Measurements from ENCODE around the gene GPS2. TPM values are rescaled to one million over a fixed set of nuclear protein-coding genes. Genes with fewer than 3 reads are reported as not detected.

GPS2 gene
- total RNA-seq, 1 donor from 2014 or later: 56.8 TPM

DNA sequence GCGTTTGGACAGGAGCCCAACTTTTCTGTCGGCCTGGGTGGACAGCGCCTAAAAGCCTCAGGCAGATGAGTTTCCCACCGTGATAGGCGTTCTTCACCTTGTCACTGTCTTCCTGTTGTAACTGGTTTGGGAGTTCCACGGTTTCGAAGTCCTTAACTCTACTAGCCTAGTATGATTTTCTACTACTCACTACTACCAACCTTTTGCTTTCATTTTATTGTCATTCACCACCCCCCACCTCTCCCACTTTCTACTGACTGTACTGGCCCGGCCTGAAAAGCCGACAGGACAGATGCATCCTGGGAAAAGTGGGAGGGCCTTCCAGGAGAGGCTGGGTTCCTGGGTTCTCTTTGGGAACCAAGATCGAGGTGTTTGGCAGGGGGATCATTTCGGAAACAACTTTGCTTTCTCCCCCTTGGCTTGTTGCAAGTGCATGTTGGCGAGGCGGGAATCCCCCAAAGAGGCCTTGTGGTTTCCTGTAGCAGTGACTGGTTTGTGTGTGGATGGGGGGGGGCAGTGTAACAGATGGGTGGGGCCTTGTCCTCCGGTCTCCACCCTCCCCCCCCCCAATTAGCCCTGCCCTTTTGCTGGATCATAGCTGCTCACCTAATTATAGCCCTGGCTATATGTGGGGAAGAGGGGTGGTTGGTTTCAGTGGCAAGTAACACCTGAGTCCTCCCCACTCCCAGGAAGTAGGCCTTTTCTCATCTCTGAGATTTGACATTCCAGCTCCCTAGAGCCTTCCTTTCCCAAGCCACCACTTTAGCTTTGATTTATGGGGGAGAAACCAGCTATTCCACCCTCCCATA, 6.3 kb downstream of the GPS2 start:
- peak overlapping the region; percentile 96 for H3K4me3 Mint-ChIP-seq (ENCODE audit: unreplicated experiment)
- peak; percentile 67 for DNase-seq (ENCODE audit: low spot score)
- peaks cover 41% of the 10 kb centered on the region for H3K36me3 Mint-ChIP-seq (ENCODE audit: low read depth, unreplicated experiment)
- TF ChIP-seq, protein P1, sequence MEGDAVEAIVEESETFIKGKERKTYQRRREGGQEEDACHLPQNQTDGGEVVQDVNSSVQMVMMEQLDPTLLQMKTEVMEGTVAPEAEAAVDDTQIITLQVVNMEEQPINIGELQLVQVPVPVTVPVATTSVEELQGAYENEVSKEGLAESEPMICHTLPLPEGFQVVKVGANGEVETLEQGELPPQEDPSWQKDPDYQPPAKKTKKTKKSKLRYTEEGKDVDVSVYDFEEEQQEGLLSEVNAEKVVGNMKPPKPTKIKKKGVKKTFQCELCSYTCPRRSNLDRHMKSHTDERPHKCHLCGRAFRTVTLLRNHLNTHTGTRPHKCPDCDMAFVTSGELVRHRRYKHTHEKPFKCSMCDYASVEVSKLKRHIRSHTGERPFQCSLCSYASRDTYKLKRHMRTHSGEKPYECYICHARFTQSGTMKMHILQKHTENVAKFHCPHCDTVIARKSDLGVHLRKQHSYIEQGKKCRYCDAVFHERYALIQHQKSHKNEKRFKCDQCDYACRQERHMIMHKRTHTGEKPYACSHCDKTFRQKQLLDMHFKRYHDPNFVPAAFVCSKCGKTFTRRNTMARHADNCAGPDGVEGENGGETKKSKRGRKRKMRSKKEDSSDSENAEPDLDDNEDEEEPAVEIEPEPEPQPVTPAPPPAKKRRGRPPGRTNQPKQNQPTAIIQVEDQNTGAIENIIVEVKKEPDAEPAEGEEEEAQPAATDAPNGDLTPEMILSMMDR (IDR thresholded peaks at IDR 0.05; ENCODE audit: unreplicated experiment): no peak
- H3K4me1 Mint-ChIP-seq (ENCODE audit: unreplicated experiment): peaks cover 37% of the 10 kb centered on the region
- peak overlapping the region; percentile 86 for H3K27ac Mint-ChIP-seq (ENCODE audit: unreplicated experiment)
- no peaks in the 10 kb centered on the region for H3K9me3 Mint-ChIP-seq (ENCODE audit: unreplicated experiment)
- H3K27me3 Mint-ChIP-seq (ENCODE audit: unreplicated experiment): peaks cover 22% of the 10 kb centered on the region

DNA sequence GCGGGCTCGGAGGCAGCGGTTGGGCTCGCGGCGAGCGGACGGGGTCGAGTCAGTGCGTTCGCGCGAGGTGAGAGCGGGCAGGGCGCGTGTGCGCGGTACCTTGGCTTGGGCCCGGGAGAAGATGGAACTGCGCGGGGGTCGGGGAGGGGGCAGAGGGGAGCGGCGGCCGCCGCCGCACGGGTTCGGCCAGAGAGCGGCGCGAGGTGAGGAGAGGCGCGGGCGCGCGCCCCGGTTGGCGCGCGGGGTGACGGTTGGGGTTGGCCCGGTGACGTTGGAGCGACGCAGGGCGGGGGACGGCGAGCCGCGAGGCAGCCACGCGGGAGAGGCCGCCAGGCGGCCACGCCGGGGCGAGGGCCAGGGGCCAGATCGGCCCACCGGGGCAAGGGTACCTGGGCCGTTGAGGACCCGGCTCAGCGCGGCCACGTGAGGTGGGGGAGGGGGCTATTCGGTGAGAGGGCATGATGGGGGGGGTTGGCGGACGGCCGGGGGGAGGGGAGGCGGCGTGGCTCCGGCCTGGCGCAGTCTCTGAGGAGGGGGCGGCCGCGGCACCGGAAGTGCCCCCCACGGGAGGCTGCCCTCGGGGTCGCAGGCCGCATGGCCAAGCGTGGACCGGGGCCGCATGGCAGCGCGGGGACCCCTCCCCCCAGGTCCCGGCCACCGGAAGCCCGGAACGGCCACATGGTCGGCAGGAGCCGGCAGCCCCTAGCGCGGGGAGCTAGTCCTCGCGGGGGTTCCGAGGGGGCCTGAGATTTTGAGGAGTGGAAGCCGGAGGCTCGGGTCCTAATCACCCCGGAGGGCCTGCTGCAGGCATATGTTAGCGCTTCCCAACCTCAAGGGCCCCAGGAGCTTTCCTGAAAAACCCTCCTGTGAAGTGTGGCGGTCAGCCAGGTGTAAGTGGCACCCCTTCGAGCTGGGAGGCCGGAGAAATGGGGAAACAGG, 7.2 kb downstream of the GPS2 start:
- Mint-ChIP-seq H3K36me3 (ENCODE audit: low read depth, unreplicated experiment) (peaks cover 34% of the 10 kb centered on the region), H3K4me1 (ENCODE audit: unreplicated experiment) (peaks cover 34% of the 10 kb centered on the region), H3K9me3 (ENCODE audit: unreplicated experiment) (no peaks in the 10 kb centered on the region), H3K27me3 (ENCODE audit: unreplicated experiment) (peaks cover 22% of the 10 kb centered on the region), H3K27ac (ENCODE audit: unreplicated experiment) (peak overlapping the region; percentile 92), H3K4me3 (ENCODE audit: unreplicated experiment) (peak overlapping the region; percentile 96)
- DNase-seq (ENCODE audit: low spot score): peak; percentile 58
- TF ChIP-seq, protein P1 (IDR thresholded peaks at IDR 0.05; ENCODE audit: unreplicated experiment): no peak

DNA sequence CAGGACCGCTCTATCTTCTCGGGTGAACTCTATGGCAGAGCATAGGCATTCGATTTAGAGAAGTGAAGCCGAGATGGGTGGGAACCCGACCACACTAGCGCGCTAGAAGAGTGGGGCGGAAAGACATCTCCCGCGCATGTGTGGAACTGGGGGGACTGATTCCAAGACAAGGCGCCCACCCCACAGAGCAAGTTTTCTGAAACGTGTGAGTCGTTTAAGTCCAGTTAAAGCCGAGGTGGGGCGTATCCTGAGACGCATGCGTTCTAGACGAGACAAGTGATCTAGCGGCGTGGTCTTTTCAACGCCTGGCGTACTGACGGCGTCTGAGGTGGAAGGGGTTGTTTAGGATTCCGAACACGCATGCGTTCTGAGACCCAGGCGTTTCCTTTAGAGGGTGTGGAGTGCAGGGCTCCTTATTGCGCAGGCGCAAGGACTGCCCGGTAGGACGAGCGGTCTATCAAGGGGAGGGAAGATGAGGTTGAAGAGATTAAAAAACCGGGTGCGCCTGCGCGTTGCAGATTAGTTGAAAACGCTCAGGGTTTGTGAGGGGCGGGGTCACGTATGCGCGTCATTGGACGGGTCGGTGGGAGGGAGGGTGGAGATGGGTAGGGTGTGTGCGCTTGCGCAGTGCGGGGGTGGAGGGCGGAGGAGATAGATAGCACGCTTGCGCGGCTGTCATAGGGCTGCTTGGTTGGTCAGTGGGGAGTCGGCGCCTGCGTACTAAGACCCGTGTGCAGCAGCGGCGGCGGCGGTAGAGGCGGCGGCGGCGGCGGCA, 8.1 kb downstream of the GPS2 start, which contains the start of gene EIF5A:
Gene EIF5A (plus strand): TSS at position 718 of the 775 bp plus-strand sequence. CDS start 2,008 bp downstream, outside the sequence.
- DNase-seq (ENCODE audit: low spot score): peak; percentile 100
- peak within 1 kb of the TSS; percentile 92 for H3K27ac Mint-ChIP-seq (ENCODE audit: unreplicated experiment)
- peak within 1 kb of the TSS; percentile 96 for H3K4me3 Mint-ChIP-seq (ENCODE audit: unreplicated experiment)
- TF ChIP-seq, protein P1 (IDR thresholded peaks at IDR 0.05; ENCODE audit: unreplicated experiment): no peak
- no peaks in the 10 kb centered on the region for H3K9me3 Mint-ChIP-seq (ENCODE audit: unreplicated experiment)
- H3K36me3 Mint-ChIP-seq (ENCODE audit: low read depth, unreplicated experiment): peaks cover 29% of the 10 kb centered on the region
- H3K27me3 Mint-ChIP-seq (ENCODE audit: unreplicated experiment): peaks cover 19% of the 10 kb centered on the region
- peaks cover 29% of the 10 kb centered on the region for H3K4me1 Mint-ChIP-seq (ENCODE audit: unreplicated experiment)

DNA sequence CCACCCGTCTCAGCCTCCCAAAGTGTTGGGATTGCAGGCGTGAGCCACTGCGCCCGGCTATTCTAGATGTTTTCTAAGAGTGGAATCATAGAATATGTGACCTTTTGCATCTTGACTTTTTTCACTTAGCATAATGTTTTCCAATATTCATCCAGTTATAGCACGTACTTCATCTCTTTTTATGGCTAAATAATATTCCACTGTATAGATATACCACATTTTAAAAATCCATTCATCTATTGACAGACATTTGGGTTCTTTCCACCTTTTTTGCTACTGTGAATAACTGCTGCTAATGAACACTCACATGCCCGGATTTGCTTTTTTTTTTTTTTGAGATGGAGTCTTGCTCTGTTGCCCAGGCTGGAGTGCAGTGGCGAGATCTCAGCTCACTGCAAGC, 11.0 kb downstream of the GPS2 start:
- peak overlapping the region; percentile 75 for H3K27ac Mint-ChIP-seq (ENCODE audit: unreplicated experiment)
- no peak overlapping the region for H3K4me3 Mint-ChIP-seq (ENCODE audit: unreplicated experiment)
- peaks cover 18% of the 10 kb centered on the region for H3K4me1 Mint-ChIP-seq (ENCODE audit: unreplicated experiment)
- peaks cover 6% of the 10 kb centered on the region for H3K36me3 Mint-ChIP-seq (ENCODE audit: low read depth, unreplicated experiment)
- H3K9me3 Mint-ChIP-seq (ENCODE audit: unreplicated experiment): no peaks in the 10 kb centered on the region
- TF ChIP-seq, protein P1 (IDR thresholded peaks at IDR 0.05; ENCODE audit: unreplicated experiment): no peak
- no peak for DNase-seq (ENCODE audit: low spot score)
- H3K27me3 Mint-ChIP-seq (ENCODE audit: unreplicated experiment): peaks cover 15% of the 10 kb centered on the region

All from endothelial cell (in vitro differentiated cells).